ENCODE results near the gene MAEA. TPM values are rescaled to one million over a fixed set of nuclear protein-coding genes. Genes with fewer than 3 reads are reported as not detected.

MAEA gene
- total and polyA plus RNA-seq, 5 donors from 2014 or later, result 61.2 to 77.7 (median 66.4) TPM

DNA sequence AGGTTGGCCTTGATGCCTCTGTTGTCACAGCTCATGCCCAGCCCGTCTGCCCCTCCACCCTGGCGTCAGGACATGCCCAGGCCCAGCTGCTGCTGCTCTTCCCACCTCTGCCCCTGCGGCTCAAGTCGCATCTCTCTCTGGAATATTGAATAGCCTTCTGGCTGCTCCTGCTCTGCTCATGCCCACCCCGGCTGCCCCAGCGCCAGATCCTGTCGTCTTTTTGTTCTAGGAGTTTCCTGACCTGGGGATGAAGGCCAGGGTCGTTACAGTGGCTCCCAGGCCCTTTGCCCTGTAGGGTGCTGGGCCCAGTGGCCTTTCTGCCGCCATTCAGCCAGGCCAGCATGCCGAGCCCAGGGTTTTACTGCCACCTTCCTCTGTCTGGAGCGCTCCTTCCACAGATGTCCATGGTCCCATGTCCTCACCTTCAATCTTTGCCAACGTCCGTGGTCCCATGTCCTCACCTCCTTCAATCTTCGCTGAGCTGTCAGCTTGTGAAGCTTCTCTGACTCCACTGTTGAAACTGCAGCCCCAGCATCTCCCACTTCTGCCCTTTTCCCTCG lies 9.7 kb downstream of the MAEA start:
- Mint-ChIP-seq H3K27ac (peak overlapping the region in 2 of 3 donors; percentile 23 to 76), H3K4me3 (no peak overlapping the region), H3K9me3 (no peaks in the 10 kb centered on the region), H3K4me1 (peaks cover 15 to 55% (median 30%) of the 10 kb centered on the region in 4 donors), H3K36me3 (peaks cover 23% of the 10 kb centered on the region), H3K27me3 (no peaks in the 10 kb centered on the region)
- H3K9me3 ChIP-seq (ENCODE audit: control insufficient read depth in 2 of 2, low read length in 2 of 2), result no peaks in the 10 kb centered on the region
- H3K27me3 ChIP-seq (ENCODE audit: control insufficient read depth, insufficient read depth, low read length), result no peaks in the 10 kb centered on the region
- peaks cover 4% of the 10 kb centered on the region for H3K4me1 ChIP-seq (ENCODE audit: control insufficient read depth, insufficient read depth, low read length, poor library complexity, severe bottlenecking)
- H3K4me3 ChIP-seq (ENCODE audit: low read depth, low read length), result no peak overlapping the region
- H3K27ac ChIP-seq (ENCODE audit: insufficient read depth, low read length, poor library complexity, severe bottlenecking), result no peak overlapping the region
- DNase-seq, result no peak
- peaks cover 49% of the 10 kb centered on the region for H3K36me3 ChIP-seq (ENCODE audit: control insufficient read depth, insufficient read depth, low read length)
- ATAC-seq (ENCODE audit: low read depth in 2 of 2), result no peak

DNA sequence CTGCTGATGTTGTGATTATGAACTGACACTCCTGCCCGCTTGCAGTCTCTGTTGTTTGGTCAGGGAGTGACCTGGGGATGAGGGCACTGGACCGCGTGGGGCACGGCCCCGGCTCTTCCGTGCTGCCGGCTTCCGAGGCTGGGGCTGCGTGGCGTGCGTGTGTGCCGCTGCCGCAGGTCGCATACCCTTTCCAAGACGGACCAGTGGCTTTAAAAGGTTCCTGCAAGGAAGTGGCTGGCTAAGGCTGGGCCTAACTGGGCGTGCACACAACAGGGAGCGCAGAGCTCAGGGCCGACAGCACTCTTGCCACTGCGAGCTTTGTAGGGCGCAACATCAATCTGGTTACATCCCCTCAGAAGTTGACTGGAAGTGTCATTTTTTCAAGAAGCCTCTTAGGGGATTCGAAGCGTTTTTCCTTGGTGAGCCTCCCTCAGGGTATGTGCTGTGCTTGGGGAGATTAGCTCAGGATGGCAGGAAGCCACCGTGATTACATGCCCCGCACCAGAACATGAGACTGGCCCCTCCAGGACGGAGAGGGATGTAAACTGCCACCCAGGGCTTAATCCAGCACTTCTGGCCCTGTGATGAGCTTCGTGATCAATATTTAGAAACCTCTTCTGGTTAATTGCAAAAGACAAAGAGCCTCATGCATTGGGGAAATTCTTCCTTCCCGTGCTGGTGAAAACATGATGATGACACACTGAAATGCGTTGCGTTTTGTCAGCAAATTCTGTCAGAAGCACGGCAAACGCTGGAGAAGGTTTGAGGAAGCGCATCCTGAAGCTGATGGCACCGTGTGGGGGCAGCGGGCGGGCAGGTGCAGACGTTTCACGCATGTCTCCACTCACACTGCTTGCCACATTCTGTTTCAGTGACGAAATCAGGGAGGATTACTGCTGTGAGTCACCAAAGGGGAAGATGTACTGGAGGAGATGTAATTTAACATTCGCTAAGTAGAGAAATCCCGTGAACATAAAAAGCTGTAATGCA lies 11.1 kb downstream of the MAEA start:
- Histone ChIP-seq H3K27me3 (ENCODE audit: control insufficient read depth, insufficient read depth, low read length) (no peaks in the 10 kb centered on the region), H3K27ac (ENCODE audit: insufficient read depth, low read length, poor library complexity, severe bottlenecking) (no peak overlapping the region), H3K4me3 (ENCODE audit: low read depth, low read length) (no peak overlapping the region), H3K9me3 (ENCODE audit: control insufficient read depth in 2 of 2, low read length in 2 of 2) (no peaks in the 10 kb centered on the region), H3K36me3 (ENCODE audit: control insufficient read depth, insufficient read depth, low read length) (peaks cover 49% of the 10 kb centered on the region), H3K4me1 (ENCODE audit: control insufficient read depth, insufficient read depth, low read length, poor library complexity, severe bottlenecking) (peaks cover 4% of the 10 kb centered on the region)
- peak in 1 of 2 donors; percentile 23 for ATAC-seq (ENCODE audit: low read depth in 2 of 2)
- peak in 1 of 3 donors; percentile 19 for DNase-seq
- Mint-ChIP-seq H3K4me3 (peak overlapping the region in 1 of 4 donors; percentile 44), H3K4me1 (peaks cover 21 to 56% (median 32%) of the 10 kb centered on the region in 4 donors), H3K27me3 (no peaks in the 10 kb centered on the region), H3K27ac (no peak overlapping the region), H3K36me3 (peaks cover 23% of the 10 kb centered on the region), H3K9me3 (no peaks in the 10 kb centered on the region)

DNA sequence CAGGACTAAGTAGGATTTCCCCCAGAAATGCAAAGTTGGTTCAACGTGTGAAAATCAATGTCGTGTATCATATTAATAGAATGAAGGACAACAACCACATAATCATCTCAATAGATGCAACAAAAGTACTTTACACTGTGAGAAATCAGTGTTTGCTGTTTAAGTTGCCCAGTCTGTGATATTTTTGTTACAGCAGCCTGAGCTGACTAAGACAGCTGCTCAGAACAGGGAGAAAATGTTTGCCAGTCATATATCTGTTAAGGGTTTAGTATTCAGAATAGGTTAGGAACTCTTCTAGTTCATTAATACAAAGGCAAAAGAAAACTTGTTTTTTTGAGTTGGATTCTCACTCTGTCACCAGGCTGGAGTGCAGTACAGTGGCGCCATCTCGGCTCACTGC lies 12.5 kb downstream of the MAEA start:
- DNase-seq (no peak), ATAC-seq (ENCODE audit: low read depth in 2 of 2) (no peak)
- Mint-ChIP-seq H3K9me3 (no peaks in the 10 kb centered on the region), H3K36me3 (peaks cover 23% of the 10 kb centered on the region), H3K4me1 (peaks cover 30 to 60% (median 37%) of the 10 kb centered on the region in 4 donors), H3K27me3 (no peaks in the 10 kb centered on the region), H3K27ac (no peak overlapping the region), H3K4me3 (peak overlapping the region in 1 of 4 donors; percentile 10)
- Histone ChIP-seq H3K9me3 (ENCODE audit: control insufficient read depth in 2 of 2, low read length in 2 of 2) (no peaks in the 10 kb centered on the region), H3K27me3 (ENCODE audit: control insufficient read depth, insufficient read depth, low read length) (no peaks in the 10 kb centered on the region), H3K4me1 (ENCODE audit: control insufficient read depth, insufficient read depth, low read length, poor library complexity, severe bottlenecking) (peaks cover 13% of the 10 kb centered on the region), H3K27ac (ENCODE audit: insufficient read depth, low read length, poor library complexity, severe bottlenecking) (no peak overlapping the region), H3K36me3 (ENCODE audit: control insufficient read depth, insufficient read depth, low read length) (peaks cover 41% of the 10 kb centered on the region), H3K4me3 (ENCODE audit: low read depth, low read length) (no peak overlapping the region)

DNA sequence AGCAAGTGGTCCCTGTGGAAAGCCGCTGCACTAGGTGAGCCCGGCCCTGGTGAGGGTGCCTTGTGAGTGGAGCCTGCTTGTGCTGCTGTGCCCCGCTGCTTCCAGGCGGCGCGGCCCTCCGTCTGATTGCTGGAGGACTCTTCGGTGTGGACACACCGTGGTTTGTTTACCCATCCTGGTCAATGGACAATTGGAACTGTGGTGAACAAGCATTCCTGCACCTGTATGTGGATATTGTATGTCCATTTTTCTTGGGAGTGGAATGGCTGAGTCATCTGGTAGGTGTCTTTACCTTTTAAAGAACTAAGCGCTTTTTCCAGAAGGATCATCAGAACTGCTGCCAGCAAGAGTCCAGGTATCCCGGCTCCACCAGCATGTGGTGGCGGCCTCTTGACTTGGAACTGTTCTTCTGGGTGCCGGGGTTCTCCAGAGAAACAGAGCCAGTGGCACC lies 15.6 kb downstream of the MAEA start:
- peaks cover 38% of the 10 kb centered on the region for H3K4me1 ChIP-seq (ENCODE audit: control insufficient read depth, insufficient read depth, low read length, poor library complexity, severe bottlenecking)
- Mint-ChIP-seq H3K36me3 (peaks cover 7% of the 10 kb centered on the region), H3K27me3 (no peaks in the 10 kb centered on the region), H3K4me3 (peak overlapping the region in 2 of 4 donors; percentile 55 to 65), H3K4me1 (peaks cover 33 to 70% (median 44%) of the 10 kb centered on the region in 4 donors), H3K9me3 (no peaks in the 10 kb centered on the region), H3K27ac (peak overlapping the region in 1 of 3 donors; percentile 83)
- ATAC-seq (ENCODE audit: low read depth in 2 of 2) (no peak), DNase-seq (no peak)
- peaks cover 12% of the 10 kb centered on the region for H3K36me3 ChIP-seq (ENCODE audit: control insufficient read depth, insufficient read depth, low read length)
- H3K27ac ChIP-seq (ENCODE audit: insufficient read depth, low read length, poor library complexity, severe bottlenecking), result no peak overlapping the region
- no peak overlapping the region for H3K4me3 ChIP-seq (ENCODE audit: low read depth, low read length)
- no peaks in the 10 kb centered on the region for H3K27me3 ChIP-seq (ENCODE audit: control insufficient read depth, insufficient read depth, low read length)
- no peaks in the 10 kb centered on the region for H3K9me3 ChIP-seq (ENCODE audit: control insufficient read depth in 2 of 2, low read length in 2 of 2)

DNA sequence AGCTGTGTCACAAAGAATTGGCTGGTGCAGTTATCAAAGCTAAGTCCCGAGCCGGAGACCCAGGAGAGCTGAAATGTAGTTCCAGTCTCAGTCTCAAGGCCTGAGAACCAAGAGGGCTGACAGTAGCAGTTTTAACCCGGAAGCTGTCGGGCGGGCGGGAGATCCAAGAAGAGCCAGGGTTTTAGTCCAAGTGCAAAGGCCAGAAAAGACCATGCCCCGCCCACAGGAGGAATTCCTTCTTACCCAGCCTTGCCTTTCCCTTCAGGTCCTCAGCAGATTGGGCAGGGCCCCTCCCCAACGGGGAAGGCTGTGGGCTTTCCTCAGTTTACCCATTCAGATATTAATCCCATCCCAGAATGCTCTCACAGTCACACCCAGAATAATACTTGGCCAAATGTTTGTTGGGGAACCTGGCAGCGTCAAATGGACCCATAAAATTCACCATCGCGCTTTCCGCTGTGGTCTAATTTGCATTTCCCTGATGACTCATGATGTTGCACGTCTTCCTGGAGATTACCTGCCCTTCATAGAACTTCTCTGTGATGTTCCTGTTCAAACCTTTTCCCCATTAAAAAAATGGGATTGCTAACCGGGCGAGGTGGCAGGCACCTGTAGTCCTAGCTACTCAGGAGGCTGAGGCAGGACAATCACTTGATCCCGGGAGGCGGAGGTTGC lies 16.2 kb downstream of the MAEA start:
- H3K4me1 ChIP-seq (ENCODE audit: control insufficient read depth, insufficient read depth, low read length, poor library complexity, severe bottlenecking), result peaks cover 39% of the 10 kb centered on the region
- DNase-seq, result peak in 1 of 3 donors; percentile 74
- peak; percentile 60 to 65 for ATAC-seq (ENCODE audit: low read depth in 2 of 2)

DNA sequence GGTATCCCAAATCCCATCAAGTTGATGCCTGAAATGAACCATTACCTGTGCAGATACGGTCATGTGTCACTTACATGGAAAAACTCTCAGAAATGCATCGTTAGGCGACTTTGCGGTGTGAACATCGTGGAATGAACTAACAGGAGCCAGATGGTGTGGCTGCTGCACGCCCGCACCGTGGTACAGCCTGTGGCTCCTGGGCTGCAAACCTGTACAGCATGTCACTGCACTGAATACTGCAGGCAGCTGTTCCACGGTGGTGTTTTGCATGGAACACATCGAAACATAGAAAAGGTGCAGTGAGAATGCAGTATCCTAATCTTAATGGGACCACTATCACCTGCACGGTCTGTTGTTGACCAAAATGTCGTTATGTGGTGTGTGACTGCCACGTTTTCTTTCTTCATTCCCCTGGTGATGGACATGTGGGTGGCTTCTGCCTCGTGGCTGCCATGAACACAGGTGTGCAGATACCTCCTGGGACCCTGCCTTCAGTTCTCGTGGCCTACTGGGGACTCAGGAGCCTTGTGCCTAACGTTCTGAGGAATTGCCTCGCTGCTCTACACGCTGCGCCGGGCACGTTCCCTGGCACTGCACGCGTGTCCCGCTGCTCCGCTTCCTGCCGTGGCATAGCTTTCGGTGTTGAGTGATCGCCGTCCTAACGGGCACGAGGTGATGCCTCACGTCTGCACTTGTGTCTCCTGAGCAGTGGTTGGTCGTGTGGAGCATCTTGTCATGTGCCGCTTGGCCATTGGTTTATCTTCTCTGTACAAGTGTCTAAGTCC lies 18.5 kb downstream of the MAEA start:
- Mint-ChIP-seq H3K27me3 (no peaks in the 10 kb centered on the region), H3K4me1 (peaks cover 25 to 74% (median 37%) of the 10 kb centered on the region in 4 donors), H3K4me3 (peak overlapping the region in 1 of 4 donors; percentile 67), H3K9me3 (peaks cover 0 to 1% (median 0%) of the 10 kb centered on the region in 7 donors), H3K27ac (peak overlapping the region in 1 of 3 donors; percentile 84), H3K36me3 (peaks cover 6% of the 10 kb centered on the region)
- no peaks in the 10 kb centered on the region for H3K27me3 ChIP-seq (ENCODE audit: control insufficient read depth, insufficient read depth, low read length)
- H3K36me3 ChIP-seq (ENCODE audit: control insufficient read depth, insufficient read depth, low read length), result peaks cover 11% of the 10 kb centered on the region
- no peak for DNase-seq
- no peak overlapping the region for H3K27ac ChIP-seq (ENCODE audit: insufficient read depth, low read length, poor library complexity, severe bottlenecking)
- peak overlapping the region; percentile 50 for H3K4me3 ChIP-seq (ENCODE audit: low read depth, low read length)
- H3K9me3 ChIP-seq (ENCODE audit: control insufficient read depth in 2 of 2, low read length in 2 of 2), result no peaks in the 10 kb centered on the region
- ATAC-seq (ENCODE audit: low read depth in 2 of 2), result no peak
- H3K4me1 ChIP-seq (ENCODE audit: control insufficient read depth, insufficient read depth, low read length, poor library complexity, severe bottlenecking), result peaks cover 39% of the 10 kb centered on the region

More for the DNA sequence above, 16.2 kb downstream of the MAEA start:
- no peaks in the 10 kb centered on the region for H3K27me3 Mint-ChIP-seq
- peak overlapping the region; percentile 83 to 92 (median 83) for H3K27ac Mint-ChIP-seq
- Histone ChIP-seq H3K9me3 (ENCODE audit: control insufficient read depth in 2 of 2, low read length in 2 of 2) (no peaks in the 10 kb centered on the region), H3K27ac (ENCODE audit: insufficient read depth, low read length, poor library complexity, severe bottlenecking) (peak overlapping the region; percentile 57), H3K27me3 (ENCODE audit: control insufficient read depth, insufficient read depth, low read length) (no peaks in the 10 kb centered on the region), H3K36me3 (ENCODE audit: control insufficient read depth, insufficient read depth, low read length) (peaks cover 6% of the 10 kb centered on the region), H3K4me3 (ENCODE audit: low read depth, low read length) (no peak overlapping the region)
- H3K36me3 Mint-ChIP-seq, result peaks cover 7% of the 10 kb centered on the region
- peaks cover 0 to 1% (median 0%) of the 10 kb centered on the region in 7 donors for H3K9me3 Mint-ChIP-seq
- H3K4me3 Mint-ChIP-seq, result peak overlapping the region; percentile 55 to 76 (median 68)
- H3K4me1 Mint-ChIP-seq, result peaks cover 33 to 71% (median 45%) of the 10 kb centered on the region in 4 donors

Data from CD4-positive, CD25-positive, alpha-beta regulatory T cell (primary cell).